Fibroblast of the aortic adventitia (primary cell): ENCODE measurements around the gene PLRG1. TPM values are rescaled to one million over a fixed set of nuclear protein-coding genes. Genes with fewer than 3 reads are reported as not detected.

ENCODE experiments used
- DNase-seq: peaks from one replicate; pipeline ENCODE4 v3.0.0-alpha.2; 2010; ENCODE audit warnings: low read depth
- H3K4me3 ChIP-seq: 2 replicates; pipeline ENCODE4 v1.5.1; 2011; ENCODE audit warnings: low read depth, mild to moderate bottlenecking, control low read depth, low read length, moderate library complexity
- total RNA-seq: library from RNA; depleted of rRNA; stranded (reverse); fragments of >200 nt; gene quantifications from 2 replicates; pipeline ENCODE4 v1.2.3, GENCODE V29; 2012; ENCODE audit warnings: low replicate concordance
- TF ChIP-seq, protein P1 (sequence below): IDR thresholded peaks from 2 replicates; pipeline ENCODE4 v1.5.1; 2011; ENCODE audit warnings: mild to moderate bottlenecking, low read length, control low read depth, inconsistent platforms; ENCODE audit not compliant: insufficient read depth

Gene PLRG1
- total RNA-seq, 1 donor: 79.6 TPM

DNA sequence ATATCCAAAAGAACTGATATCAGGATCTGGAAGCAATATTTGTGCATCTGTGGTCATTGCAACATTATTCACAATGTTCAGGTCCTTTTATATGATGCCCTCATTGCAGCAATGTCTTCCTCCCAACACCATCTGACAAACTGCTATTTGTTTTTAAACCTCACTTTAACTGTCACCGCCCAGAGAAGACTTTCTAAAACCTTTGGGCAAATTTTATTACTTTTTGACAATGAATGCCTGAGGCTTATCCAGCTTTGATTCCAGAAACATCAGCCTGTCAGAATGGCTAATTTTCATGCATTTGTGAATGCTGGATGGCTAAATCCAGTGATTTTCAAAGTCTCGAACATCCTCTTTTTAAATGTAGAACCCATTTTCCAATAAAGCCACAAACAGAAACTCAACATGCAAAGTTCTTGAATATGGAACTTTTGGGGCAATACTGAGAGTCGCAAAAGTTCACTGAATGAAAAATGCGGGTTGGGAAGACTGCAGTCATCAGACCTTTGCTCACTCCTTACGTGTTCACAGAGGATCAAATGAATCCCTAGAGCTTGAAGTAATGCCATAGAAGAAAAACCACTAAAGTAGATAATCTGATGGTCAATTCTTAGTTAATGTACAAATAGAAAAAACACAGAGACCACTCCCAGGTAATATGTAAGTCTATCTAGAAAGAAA lies 23.1 kb upstream of the PLRG1 start:
- TF ChIP-seq, protein P1, sequence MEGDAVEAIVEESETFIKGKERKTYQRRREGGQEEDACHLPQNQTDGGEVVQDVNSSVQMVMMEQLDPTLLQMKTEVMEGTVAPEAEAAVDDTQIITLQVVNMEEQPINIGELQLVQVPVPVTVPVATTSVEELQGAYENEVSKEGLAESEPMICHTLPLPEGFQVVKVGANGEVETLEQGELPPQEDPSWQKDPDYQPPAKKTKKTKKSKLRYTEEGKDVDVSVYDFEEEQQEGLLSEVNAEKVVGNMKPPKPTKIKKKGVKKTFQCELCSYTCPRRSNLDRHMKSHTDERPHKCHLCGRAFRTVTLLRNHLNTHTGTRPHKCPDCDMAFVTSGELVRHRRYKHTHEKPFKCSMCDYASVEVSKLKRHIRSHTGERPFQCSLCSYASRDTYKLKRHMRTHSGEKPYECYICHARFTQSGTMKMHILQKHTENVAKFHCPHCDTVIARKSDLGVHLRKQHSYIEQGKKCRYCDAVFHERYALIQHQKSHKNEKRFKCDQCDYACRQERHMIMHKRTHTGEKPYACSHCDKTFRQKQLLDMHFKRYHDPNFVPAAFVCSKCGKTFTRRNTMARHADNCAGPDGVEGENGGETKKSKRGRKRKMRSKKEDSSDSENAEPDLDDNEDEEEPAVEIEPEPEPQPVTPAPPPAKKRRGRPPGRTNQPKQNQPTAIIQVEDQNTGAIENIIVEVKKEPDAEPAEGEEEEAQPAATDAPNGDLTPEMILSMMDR: no peak
- no peak for DNase-seq
- H3K4me3 ChIP-seq: no peak overlapping the region

DNA sequence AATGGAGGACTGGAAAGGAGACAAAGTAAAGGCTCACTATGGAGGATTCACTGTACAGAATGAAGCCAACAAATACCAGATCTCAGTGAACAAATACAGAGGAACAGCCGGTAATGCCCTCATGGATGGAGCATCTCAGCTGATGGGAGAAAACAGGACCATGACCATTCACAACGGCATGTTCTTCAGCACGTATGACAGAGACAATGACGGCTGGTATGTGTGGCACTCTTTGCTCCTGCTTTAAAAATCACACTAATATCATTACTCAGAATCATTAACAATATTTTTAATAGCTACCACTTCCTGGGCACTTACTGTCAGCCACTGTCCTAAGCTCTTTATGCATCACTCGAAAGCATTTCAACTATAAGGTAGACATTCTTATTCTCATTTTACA lies 19.4 kb upstream of the PLRG1 start:
- TF ChIP-seq, protein P1: no peak
- H3K4me3 ChIP-seq: no peak overlapping the region
- no peak for DNase-seq

DNA sequence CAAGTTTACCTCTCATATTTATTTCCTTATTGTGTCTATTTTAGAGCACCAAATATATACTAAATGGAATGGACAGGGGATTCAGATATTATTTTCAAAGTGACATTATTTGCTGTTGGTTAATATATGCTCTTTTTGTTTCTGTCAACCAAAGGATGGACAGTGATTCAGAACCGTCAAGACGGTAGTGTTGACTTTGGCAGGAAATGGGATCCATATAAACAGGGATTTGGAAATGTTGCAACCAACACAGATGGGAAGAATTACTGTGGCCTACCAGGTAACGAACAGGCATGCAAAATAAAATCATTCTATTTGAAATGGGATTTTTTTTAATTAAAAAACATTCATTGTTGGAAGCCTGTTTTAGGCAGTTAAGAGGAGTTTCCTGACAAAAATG lies 18.8 kb upstream of the PLRG1 start:
- TF ChIP-seq, protein P1: no peak
- no peak for DNase-seq

DNA sequence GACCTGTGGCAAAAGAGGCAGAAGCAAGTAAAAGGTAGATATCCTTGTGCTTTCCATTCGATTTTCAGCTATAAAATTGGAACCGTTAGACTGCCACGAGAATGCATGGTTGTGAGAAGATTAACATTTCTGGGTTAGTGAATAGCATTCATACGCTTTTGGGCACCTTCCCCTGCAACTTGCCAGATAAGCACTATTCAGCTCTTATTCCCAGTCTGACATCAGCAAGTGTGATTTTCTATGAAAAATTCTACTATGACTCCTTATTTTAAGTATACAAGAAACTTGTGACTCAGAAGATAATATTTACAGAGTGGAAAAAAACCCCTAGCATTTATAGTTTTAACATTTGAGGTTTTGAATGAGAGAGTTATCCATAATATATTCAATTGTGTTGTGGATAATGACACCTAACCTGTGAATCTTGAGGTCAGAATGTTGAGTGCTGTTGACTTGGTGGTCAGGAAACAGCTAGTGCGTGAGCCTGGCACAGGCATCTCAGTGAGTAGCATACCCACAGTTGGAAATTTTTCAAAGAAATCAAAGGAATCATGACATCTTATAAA lies 16.5 kb upstream of the PLRG1 start:
- DNase-seq: no peak
- H3K4me3 ChIP-seq: no peak overlapping the region
- TF ChIP-seq, protein P1: no peak

More for the DNA sequence above, 18.8 kb upstream of the PLRG1 start:
- H3K4me3 ChIP-seq: no peak overlapping the region

- TF ChIP-seq, protein P1: no peak
- DNase-seq: no peak
- H3K4me3 ChIP-seq: no peak overlapping the region
Observed at GRCh38 chr4:154565704-154566103, 15.5 kb upstream of the PLRG1 start.

DNA sequence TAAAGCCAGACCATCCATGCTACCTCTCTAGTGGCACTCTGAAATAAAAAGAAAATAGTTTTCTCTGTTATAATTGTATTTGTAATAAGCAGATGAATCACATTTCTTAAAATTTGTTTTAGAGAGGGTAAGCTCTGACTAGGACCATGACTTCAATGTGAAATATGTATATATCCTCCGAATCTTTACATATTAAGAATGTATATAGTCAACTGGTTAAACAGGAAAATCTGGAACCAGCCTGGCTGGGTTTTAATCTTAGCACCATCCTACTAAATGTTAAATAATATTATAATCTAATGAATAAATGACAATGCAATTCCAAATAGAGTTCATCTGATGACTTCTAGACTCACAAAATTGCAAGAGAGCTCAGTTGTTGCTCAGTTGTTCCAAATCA lies 14.1 kb upstream of the PLRG1 start:
- DNase-seq: no peak
- H3K4me3 ChIP-seq: no peak overlapping the region
- TF ChIP-seq, protein P1: no peak
